ENCODE measurements around the gene DYDC2.

- no peak for TF ChIP-seq ZNF8 (CRISPR knock-in tag; IDR thresholded peaks at IDR 0.05)
- TF ChIP-seq RARB (CRISPR knock-in tag; IDR thresholded peaks at IDR 0.05) = no peak
- TF ChIP-seq SNAI2 (CRISPR knock-in tag; IDR thresholded peaks at IDR 0.05) = no peak
- TF ChIP-seq, protein P1, sequence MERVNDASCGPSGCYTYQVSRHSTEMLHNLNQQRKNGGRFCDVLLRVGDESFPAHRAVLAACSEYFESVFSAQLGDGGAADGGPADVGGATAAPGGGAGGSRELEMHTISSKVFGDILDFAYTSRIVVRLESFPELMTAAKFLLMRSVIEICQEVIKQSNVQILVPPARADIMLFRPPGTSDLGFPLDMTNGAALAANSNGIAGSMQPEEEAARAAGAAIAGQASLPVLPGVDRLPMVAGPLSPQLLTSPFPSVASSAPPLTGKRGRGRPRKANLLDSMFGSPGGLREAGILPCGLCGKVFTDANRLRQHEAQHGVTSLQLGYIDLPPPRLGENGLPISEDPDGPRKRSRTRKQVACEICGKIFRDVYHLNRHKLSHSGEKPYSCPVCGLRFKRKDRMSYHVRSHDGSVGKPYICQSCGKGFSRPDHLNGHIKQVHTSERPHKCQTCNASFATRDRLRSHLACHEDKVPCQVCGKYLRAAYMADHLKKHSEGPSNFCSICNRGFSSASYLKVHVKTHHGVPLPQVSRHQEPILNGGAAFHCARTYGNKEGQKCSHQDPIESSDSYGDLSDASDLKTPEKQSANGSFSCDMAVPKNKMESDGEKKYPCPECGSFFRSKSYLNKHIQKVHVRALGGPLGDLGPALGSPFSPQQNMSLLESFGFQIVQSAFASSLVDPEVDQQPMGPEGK (CRISPR knock-in tag; IDR thresholded peaks at IDR 0.05; ENCODE audit: borderline replicate concordance) = no peak
- no peak for TF ChIP-seq CSDC2 (CRISPR knock-in tag; IDR thresholded peaks at IDR 0.05)
- no peak for TF ChIP-seq BACH2 (CRISPR knock-in tag; IDR thresholded peaks at IDR 0.05; ENCODE audit: borderline replicate concordance)
- no peak for TF ChIP-seq ARNTL (CRISPR knock-in tag; IDR thresholded peaks at IDR 0.05; ENCODE audit: borderline replicate concordance, low read depth)
- no peak for TF ChIP-seq TCF4 (CRISPR knock-in tag; IDR thresholded peaks at IDR 0.05; ENCODE audit: borderline replicate concordance)
- TF ChIP-seq ZFP30 (CRISPR knock-in tag; IDR thresholded peaks at IDR 0.05) = no peak
- TF ChIP-seq, protein P2, sequence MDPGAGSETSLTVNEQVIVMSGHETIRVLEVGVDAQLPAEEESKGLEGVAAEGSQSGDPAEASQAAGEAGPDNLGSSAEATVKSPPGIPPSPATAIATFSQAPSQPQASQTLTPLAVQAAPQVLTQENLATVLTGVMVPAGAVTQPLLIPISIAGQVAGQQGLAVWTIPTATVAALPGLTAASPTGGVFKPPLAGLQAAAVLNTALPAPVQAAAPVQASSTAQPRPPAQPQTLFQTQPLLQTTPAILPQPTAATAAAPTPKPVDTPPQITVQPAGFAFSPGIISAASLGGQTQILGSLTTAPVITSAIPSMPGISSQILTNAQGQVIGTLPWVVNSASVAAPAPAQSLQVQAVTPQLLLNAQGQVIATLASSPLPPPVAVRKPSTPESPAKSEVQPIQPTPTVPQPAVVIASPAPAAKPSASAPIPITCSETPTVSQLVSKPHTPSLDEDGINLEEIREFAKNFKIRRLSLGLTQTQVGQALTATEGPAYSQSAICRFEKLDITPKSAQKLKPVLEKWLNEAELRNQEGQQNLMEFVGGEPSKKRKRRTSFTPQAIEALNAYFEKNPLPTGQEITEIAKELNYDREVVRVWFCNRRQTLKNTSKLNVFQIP (CRISPR knock-in tag; IDR thresholded peaks at IDR 0.05; ENCODE audit: borderline replicate concordance, low read depth) = no peak
Observed at GRCh38 chr10:80379701-80380100, 23.1 kb downstream of the DYDC2 start.
